Measurements from ENCODE around the gene RDM1.
A peak's percentile ranks its signal among the peaks of the same experiment; 100 is the strongest.

RDM1 gene

GRCh38 chr17:35889818-35890773 lies 40.5 kb downstream of the RDM1 start:
- H3K4me3 ChIP-seq (replicated peaks; ENCODE audit: insufficient read depth, low read length) = no peak overlapping the region
- TF ChIP-seq GABPA (IDR thresholded peaks at IDR 0.05; ENCODE audit: low read depth) (no peak), POLR2AphosphoS5 (IDR thresholded peaks at IDR 0.05; ENCODE audit: low read depth) (no peak), CTCF (IDR thresholded peaks at IDR 0.05; ENCODE audit: insufficient read depth, low read length) (no peak), SPI1 (IDR thresholded peaks at IDR 0.05; ENCODE audit: borderline replicate concordance, low read depth) (no peak), REST (IDR thresholded peaks at IDR 0.05; ENCODE audit: insufficient replicate concordance, low read depth) (no peak)
- no peaks in the 10 kb centered on the region for H3K27me3 ChIP-seq (ENCODE audit: insufficient read depth, poor library complexity, severe bottlenecking)
- no peak overlapping the region for H3K27ac ChIP-seq (replicated peaks)
- no peak for DNase-seq (ENCODE audit: low read depth in 1 of 2, low spot score in 1 of 2)

- TF ChIP-seq REST (IDR thresholded peaks at IDR 0.05; ENCODE audit: insufficient replicate concordance, low read depth) (no peak), SPI1 (IDR thresholded peaks at IDR 0.05; ENCODE audit: borderline replicate concordance, low read depth) (no peak), CTCF (IDR thresholded peaks at IDR 0.05; ENCODE audit: insufficient read depth, low read length) (no peak), POLR2AphosphoS5 (IDR thresholded peaks at IDR 0.05; ENCODE audit: low read depth) (no peak), GABPA (IDR thresholded peaks at IDR 0.05; ENCODE audit: low read depth) (no peak)
- H3K27ac ChIP-seq (replicated peaks) = no peak overlapping the region
- no peak for DNase-seq (ENCODE audit: low read depth in 1 of 2, low spot score in 1 of 2)
- no peaks in the 10 kb centered on the region for H3K27me3 ChIP-seq (ENCODE audit: insufficient read depth, poor library complexity, severe bottlenecking)
- no peak overlapping the region for H3K4me3 ChIP-seq (replicated peaks; ENCODE audit: insufficient read depth, low read length)
These were observed 41.3 kb downstream of the RDM1 start for GRCh38 chr17:35889241-35889640.

GRCh38 chr17:35879773-35880654 lies 50.6 kb downstream of the RDM1 start, which contains the start of gene CCL5:
TSS of gene CCL5 (minus strand) at chr17:35880360.
- TF ChIP-seq POLR2AphosphoS5 (IDR thresholded peaks at IDR 0.05; ENCODE audit: low read depth) = peak; percentile 73; the same call in 1 of the 2 replicates
- TF ChIP-seq CTCF (IDR thresholded peaks at IDR 0.05; ENCODE audit: insufficient read depth, low read length) = no peak
- Histone ChIP-seq H3K4me3 (replicated peaks; ENCODE audit: insufficient read depth, low read length) (peak within 1 kb of the TSS; percentile 17), H3K27ac (replicated peaks) (peak within 1 kb of the TSS; percentile 34), H3K27me3 (ENCODE audit: insufficient read depth, poor library complexity, severe bottlenecking) (no peaks in the 10 kb centered on the region)
- DNase-seq (ENCODE audit: low read depth in 1 of 2, low spot score in 1 of 2) = peak; percentile 63 to 77
